HG02623 (cell line): ENCODE results near the gene TMEM176B.

Experiments
- ATAC-seq: cut with Tn5 transposase; IDR thresholded peaks from one replicate; pipeline ENCODE4 v1.9.1; 2021; ENCODE audit warnings: moderate library complexity; ENCODE audit not compliant: unreplicated experiment

The TMEM176B gene

GRCh38 chr7:150799741-150800580 is at the start of gene TMEM176B:
Gene TMEM176B, minus strand, starts transcription at chr7:150800364. Its CDS starts 3,795 bp downstream, at chr7:150796569.
- ATAC-seq: no peak

DNA sequence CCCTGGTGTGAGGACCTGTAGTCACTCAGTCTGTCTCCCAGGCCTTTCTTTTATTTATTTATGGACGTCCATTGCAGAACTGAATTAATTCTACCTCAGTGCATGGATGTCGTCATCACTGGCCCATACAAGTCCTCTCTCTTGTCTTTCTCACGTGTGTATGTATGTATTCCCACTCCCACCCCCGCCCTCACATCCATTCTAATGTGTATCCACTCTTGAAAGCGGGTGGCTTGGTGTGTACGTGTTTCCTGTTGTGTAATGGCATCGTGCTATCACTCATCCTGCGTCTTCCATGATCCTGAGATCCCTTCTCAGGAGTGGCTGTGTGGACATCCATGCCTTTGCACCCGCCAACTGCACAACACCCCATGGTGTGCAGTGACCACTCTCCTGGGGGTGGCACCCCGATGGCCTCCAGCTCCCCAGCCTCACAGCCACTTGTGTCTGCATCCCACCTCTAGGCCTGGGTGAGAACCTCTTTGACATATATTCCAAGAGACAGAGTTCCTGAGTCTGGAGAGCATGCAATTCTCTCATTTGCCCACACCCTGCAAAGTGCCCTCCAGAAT is 49.1 kb upstream of the TMEM176B start:
- ATAC-seq: no peak

DNA sequence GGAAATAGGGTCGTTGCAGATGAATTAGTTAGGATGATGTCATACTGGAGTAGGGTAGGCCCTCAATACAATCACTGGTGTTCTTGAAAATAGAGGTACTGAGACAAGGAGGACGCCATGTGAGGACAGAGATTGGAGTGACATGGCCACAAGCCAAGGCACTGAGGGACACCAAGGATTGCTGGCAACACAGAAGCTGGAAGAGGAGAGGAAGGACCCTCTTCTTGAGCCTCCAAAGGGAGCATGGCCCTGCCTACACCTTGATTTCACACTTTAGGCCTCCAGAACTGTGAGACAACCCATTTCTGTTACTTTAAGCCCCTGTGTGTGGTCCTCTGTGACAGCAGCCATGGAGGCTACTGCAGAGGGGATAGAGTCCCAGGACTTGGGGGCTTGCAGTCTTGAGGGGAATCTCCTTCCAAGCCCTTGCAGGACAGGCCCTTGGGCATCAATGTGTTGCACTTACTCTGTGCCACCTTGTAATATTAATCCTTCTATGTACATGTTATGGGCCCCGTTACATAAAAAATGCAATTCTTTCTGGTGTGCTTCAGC is 48.5 kb upstream of the TMEM176B start:
- ATAC-seq: no peak

- no peak for ATAC-seq
Observed at GRCh38 chr7:150848111-150848510, 47.9 kb upstream of the TMEM176B start.

- no peak for ATAC-seq
Observed at GRCh38 chr7:150847536-150847935, 47.4 kb upstream of the TMEM176B start.

DNA sequence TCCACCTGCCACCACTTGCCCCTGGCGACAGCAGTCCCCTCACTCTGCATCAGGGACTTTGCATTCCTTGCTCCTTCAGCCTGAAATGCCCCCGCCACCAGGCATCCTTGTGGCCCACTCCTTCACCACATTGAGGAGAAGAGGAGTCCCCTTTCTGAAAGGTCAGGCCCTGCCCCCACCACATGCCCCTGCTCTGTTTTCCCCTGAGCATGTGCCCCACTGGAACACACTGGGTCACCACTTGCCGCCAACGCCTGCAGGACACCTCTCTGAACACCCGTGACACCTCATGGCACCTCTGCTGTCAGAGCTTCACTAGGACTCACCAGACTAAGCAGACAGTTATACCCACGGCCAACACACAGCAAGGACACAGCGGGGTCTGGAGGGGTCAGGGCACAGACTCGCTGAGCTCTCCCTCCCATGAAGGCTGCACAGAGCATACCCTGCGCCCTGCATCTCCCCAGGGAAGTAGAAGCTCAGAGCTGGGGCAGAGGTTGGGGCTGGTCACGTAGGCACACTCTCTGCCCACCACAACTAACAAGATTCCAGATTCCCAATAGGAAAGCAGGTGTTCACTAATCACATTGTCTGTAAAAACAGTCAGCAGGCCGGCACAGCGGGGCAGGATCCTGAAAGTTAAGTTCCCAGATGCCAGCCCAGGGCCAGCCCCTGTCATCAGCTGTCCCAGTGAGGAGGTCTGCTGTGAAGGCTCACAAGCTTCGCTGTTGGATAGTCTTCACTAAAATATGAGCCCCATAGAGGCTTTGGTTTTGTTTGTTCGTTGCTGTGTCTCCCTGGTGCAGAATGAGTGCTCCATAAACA is 46.3 kb upstream of the TMEM176B start:
- no peak for ATAC-seq

DNA sequence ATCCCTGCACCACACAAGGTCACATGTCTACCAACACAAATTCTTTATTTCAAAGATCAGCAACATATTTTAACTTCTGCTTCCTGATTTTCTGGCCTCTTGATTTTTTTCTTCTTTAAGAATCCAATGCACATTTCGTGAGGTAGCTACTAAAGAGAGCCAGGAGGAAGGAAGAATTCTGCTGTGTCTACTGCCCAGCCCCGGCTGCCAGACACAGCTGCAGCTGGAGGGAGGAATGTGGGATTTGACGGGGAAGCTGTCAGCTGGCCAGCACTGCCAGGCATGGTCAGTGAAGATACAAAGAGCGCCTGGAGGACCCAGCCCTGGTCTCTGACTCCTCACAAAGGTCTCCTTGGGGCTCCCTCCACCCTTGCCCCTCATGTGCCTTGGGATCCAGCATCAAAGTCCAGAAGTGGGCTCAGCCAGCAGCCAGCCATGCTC is 45.3 kb upstream of the TMEM176B start:
- no peak for ATAC-seq

DNA sequence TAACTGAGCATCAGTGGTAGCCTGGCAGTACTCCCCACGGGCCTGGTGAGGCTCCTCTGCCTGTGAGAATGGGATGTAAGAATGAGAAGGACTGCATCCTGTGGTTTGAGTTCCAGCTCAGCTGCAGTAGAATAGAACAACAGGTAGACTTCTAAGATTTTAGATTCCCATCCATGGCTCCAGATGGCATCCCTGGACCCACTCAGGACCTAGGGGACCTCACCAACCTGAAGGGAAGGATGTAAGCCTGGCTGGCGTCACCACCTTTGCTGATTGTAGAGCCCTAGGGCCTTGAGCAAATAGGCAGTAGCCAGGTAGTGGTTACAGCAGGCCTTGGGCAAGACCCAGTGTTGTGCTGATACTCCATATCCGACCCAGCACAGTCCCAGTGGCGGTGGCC is 42.6 kb upstream of the TMEM176B start:
- no peak for ATAC-seq

DNA sequence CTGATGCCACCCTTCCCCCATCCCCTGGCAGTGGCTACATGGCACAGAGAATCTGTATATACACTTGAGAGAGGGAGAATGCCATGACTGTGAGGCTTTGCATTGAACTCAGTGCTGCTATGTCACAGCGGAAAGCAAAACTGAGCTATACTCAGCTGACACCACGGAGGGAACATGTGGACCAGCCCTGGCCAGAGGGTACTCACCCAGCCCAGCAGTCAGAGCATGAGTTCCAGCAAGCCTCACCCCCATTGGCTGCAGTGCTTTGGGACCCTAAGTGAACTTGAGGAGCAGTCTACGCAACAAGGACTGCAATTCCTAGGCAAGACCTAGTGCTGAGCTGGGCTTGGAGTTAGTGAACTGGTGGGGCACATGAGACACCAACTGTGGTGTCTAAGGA is 41.9 kb upstream of the TMEM176B start:
- ATAC-seq: no peak

- no peak for ATAC-seq
Observed at GRCh38 chr7:150838965-150839650, 38.9 kb upstream of the TMEM176B start.

- no peak for ATAC-seq
Observed at GRCh38 chr7:150835702-150836280, 35.6 kb upstream of the TMEM176B start.

- no peak for ATAC-seq
Observed at GRCh38 chr7:150835019-150835418, 34.9 kb upstream of the TMEM176B start.

GRCh38 chr7:150831851-150832250 is 31.7 kb upstream of the TMEM176B start:
- no peak for ATAC-seq

DNA sequence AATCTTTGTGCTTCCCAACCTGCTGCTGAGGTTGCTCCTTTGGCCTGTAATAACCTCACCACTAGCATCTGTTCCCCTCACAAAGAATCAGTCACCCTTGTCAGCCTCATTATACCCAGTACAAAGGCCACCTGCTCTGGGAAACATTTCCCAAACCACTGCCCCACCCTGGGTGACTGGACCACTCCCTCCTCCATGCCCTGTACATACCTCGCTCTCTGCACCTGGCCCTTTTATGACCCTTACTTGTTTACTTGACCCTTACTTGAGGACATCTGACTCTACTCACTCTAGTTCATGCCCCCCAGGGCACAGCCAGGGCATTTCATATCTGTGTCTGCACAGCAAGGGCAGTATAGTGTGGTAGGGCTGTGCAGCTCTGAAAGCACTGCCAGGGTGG is 30.8 kb upstream of the TMEM176B start:
- no peak for ATAC-seq

GRCh38 chr7:150829426-150829825 is 29.3 kb upstream of the TMEM176B start:
- no peak for ATAC-seq

GRCh38 chr7:150828384-150828783 is 28.2 kb upstream of the TMEM176B start:
- ATAC-seq: no peak

DNA sequence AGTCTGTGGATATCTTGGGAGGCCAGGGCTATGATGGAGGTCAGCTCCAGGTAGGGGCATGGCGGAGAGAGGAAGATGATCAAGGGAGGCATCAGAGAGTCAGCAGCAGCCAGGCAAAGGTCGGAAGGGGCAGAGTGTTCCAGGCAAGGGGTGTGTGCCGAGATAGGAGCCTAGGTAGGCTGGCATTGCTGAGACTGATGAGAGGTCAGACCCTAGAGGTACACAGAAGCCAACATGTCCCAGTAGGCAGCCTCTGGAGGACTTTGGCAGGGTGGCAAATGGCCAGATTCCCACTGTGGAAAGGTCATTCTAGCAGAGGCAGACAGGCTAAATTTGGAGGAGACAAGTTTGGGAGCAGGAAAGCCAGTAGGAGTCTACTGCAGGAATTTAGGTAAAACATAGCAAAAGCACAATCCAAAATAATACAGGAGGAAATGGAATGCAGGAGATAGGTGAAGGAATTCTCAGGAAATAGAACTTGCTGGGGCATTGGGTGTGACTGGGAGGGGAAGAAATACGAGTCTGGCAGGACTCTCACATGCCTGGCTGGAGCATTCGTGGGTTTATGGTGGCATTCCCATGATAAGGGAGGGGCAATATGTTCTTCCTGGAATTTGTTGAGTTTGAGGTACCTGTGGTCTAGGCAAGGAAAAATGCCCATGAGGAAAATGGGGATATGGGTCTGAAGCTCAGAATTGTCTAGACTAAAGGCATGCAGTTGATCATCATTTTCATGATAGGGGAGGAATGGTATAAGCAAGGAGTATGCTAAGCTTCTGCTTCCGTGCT is 26.1 kb upstream of the TMEM176B start:
- no peak for ATAC-seq

- ATAC-seq: no peak
Observed at GRCh38 chr7:150824379-150825177, 24.4 kb upstream of the TMEM176B start.
